SU-DHL-6 (cell line): ENCODE data around the gene SCN1A.

Source experiments
- H2AFZ ChIP-seq: fragments of 200-600 bp; sonication (generic); 2 replicates; pipeline ENCODE4 v1.6.1; 2014; ENCODE audit warnings: low read depth, mild to moderate bottlenecking, moderate library complexity, mixed read lengths, antibody characterized with exemption, low read length; ENCODE audit not compliant: severe bottlenecking
- H3F3A ChIP-seq: fragments of 200-600 bp; shearing (Covaris generic); 2 replicates; pipeline ENCODE4 v1.6.0; 2016; ENCODE audit warnings: antibody characterized with exemption, mild to moderate bottlenecking; ENCODE audit not compliant: insufficient read depth
- H3K27ac ChIP-seq: fragments of 200-600 bp; sonication (generic); 2 replicates; pipeline ENCODE4 v1.5.1; 2016; ENCODE audit warnings: low read depth, mild to moderate bottlenecking, low read length, moderate library complexity, mixed read lengths
- H3K27me3 ChIP-seq: fragments of 200-600 bp; sonication (generic), shearing (Covaris generic); 2 replicates; pipeline ENCODE4 v1.6.0; 2014; ENCODE audit warnings: mild to moderate bottlenecking, low read length
- H3K36me3 ChIP-seq: fragments of 200-600 bp; sonication (generic); 2 replicates; pipeline ENCODE4 v1.6.1; 2014; ENCODE audit warnings: mild to moderate bottlenecking, low read length, mixed read lengths
- H3K4me2 ChIP-seq: fragments of 300-600, 200-600 bp; shearing (Covaris generic), sonication (generic); 2 replicates; pipeline ENCODE4 v1.6.0; 2014; ENCODE audit warnings: low read length, low read depth, mild to moderate bottlenecking; ENCODE audit not compliant: poor library complexity, severe bottlenecking
- H3K4me3 ChIP-seq: fragments of 200-600 bp; sonication (generic); 2 replicates; pipeline ENCODE4 v1.5.1; 2014; ENCODE audit warnings: antibody characterized with exemption, low read length, mild to moderate bottlenecking, mixed read lengths; ENCODE audit not compliant: insufficient read depth, poor library complexity, severe bottlenecking
- H3K79me2 ChIP-seq: fragments of 200-600 bp; sonication (generic); 2 replicates; pipeline ENCODE4 v1.6.1; 2014; ENCODE audit warnings: mild to moderate bottlenecking, low read length, moderate library complexity; ENCODE audit not compliant: insufficient read depth
- H3K9ac ChIP-seq: fragments of 200-600 bp; sonication (generic); 2 replicates; pipeline ENCODE4 v1.7.0; 2014; ENCODE audit warnings: mild to moderate bottlenecking, low read length
- H3K9me2 ChIP-seq: fragments of 200-600 bp; sonication (generic); replicated peaks from 2 replicates; pipeline ENCODE4 v1.6.1; 2014; ENCODE audit warnings: low read length; ENCODE audit not compliant: insufficient read depth
- H3K9me3 ChIP-seq: fragments of 200-600 bp; sonication (generic); 2 replicates; pipeline ENCODE4 v1.6.1; 2014; ENCODE audit warnings: low read length, mixed read lengths; ENCODE audit not compliant: insufficient read depth
- H4K20me1 ChIP-seq: fragments of 200-600 bp; sonication (generic); 2 replicates; pipeline ENCODE4 v1.6.1; 2014; ENCODE audit warnings: low read depth, mild to moderate bottlenecking, antibody characterized with exemption, low read length, moderate library complexity, mixed read lengths
- EZH2phosphoT487 ChIP-seq: fragments of 200-600 bp; sonication (generic), shearing (Covaris generic); conservative IDR thresholded peaks from 2 replicates; pipeline ENCODE4 v1.6.1; 2018; ENCODE audit warnings: mild to moderate bottlenecking, antibody characterized with exemption, low read length, moderate library complexity, mixed read lengths
- TF ChIP-seq, protein P1 (sequence below): fragments of 200-600 bp; sonication (generic); IDR thresholded peaks from one replicate; pipeline ENCODE4 v1.5.1; 2017; ENCODE audit warnings: antibody characterized with exemption, mild to moderate bottlenecking, low read length, moderate library complexity; ENCODE audit not compliant: insufficient read depth, poor library complexity, severe bottlenecking

The SCN1A gene

DNA sequence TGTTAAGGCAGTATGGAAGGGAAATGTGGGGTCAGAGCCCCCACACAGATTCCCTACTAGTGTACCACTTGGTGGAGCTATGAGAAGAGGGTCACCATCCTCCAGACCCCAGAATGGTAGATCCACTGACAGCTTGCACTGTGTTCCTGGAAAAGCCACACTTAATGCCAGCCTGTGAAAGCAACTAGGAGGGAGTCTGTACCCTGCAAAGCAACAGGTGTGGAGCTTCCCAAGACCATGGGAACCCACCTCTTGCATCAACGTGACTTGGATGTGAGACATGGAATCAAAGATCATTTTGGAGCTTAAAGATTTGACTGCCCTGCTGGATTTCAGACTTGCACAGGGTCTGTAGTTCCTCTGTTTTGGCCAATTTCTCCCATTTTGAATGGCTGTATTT is 10.8 kb upstream of the SCN1A start:
- Histone ChIP-seq H3K79me2 (no peaks in the 10 kb centered on the region), H3K27ac (no peak overlapping the region), H3F3A (no peaks in the 10 kb centered on the region), H3K36me3 (no peaks in the 10 kb centered on the region), H2AFZ (no peak overlapping the region), H3K4me3 (no peak overlapping the region), H3K9me2 (no peaks in the 10 kb centered on the region), H3K9me3 (no peaks in the 10 kb centered on the region), H3K4me2 (no peak overlapping the region), H4K20me1 (no peaks in the 10 kb centered on the region), H3K27me3 (no peaks in the 10 kb centered on the region), H3K9ac (no peak overlapping the region)
- TF ChIP-seq, protein P1, sequence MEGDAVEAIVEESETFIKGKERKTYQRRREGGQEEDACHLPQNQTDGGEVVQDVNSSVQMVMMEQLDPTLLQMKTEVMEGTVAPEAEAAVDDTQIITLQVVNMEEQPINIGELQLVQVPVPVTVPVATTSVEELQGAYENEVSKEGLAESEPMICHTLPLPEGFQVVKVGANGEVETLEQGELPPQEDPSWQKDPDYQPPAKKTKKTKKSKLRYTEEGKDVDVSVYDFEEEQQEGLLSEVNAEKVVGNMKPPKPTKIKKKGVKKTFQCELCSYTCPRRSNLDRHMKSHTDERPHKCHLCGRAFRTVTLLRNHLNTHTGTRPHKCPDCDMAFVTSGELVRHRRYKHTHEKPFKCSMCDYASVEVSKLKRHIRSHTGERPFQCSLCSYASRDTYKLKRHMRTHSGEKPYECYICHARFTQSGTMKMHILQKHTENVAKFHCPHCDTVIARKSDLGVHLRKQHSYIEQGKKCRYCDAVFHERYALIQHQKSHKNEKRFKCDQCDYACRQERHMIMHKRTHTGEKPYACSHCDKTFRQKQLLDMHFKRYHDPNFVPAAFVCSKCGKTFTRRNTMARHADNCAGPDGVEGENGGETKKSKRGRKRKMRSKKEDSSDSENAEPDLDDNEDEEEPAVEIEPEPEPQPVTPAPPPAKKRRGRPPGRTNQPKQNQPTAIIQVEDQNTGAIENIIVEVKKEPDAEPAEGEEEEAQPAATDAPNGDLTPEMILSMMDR = no peak
- no peak for TF ChIP-seq EZH2phosphoT487

DNA sequence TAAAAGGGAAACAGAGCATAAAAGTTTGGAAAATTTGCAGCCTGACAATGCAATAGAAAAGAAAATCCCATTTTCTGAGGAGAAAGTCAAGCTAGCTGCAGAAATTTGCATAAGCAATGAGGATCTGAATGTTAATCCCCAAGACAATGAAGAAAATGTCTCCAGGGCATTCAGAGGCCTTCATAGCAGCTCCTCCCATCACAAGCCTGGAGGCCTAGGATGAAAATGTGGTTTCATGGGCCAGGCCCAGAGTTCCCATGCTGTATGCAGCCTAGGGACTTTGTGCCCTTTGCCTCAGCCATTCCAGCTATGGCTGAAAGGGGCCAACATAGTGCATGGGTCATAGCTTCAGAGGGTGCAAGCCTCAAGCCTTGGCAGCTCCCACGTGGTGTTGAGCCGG is 10.3 kb upstream of the SCN1A start:
- Histone ChIP-seq H3K4me2 (no peak overlapping the region), H3K9me2 (no peaks in the 10 kb centered on the region), H3F3A (no peaks in the 10 kb centered on the region), H3K27ac (no peak overlapping the region), H3K36me3 (no peaks in the 10 kb centered on the region), H3K9ac (no peak overlapping the region), H3K9me3 (no peaks in the 10 kb centered on the region), H3K27me3 (no peaks in the 10 kb centered on the region), H4K20me1 (no peaks in the 10 kb centered on the region), H3K4me3 (no peak overlapping the region), H2AFZ (no peak overlapping the region), H3K79me2 (no peaks in the 10 kb centered on the region)
- TF ChIP-seq, protein P1 = no peak
- TF ChIP-seq EZH2phosphoT487 = no peak

DNA sequence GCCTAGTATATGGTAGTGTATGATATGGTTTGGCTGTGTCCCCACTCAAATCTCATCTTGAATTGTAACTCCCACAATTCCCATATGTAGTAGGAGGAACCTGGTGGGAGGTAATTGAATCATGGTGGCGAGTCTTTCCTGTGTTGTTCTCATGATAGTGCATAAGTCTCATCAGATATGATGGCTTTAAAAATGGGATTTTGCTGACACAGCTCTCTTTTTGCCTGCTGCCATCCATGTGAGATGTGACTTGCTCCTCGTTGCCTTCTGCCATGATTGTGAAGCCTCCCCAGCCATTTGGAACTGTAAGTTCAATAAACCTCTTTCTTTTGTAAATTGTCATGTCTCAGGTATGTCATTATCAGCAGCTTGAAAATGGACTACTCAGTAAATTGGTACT is 9.5 kb upstream of the SCN1A start:
- Histone ChIP-seq H3F3A (no peaks in the 10 kb centered on the region), H3K9ac (no peak overlapping the region), H3K4me2 (no peak overlapping the region), H3K9me2 (no peaks in the 10 kb centered on the region), H3K27ac (no peak overlapping the region), H3K79me2 (no peaks in the 10 kb centered on the region), H3K4me3 (no peak overlapping the region), H3K36me3 (no peaks in the 10 kb centered on the region), H4K20me1 (no peaks in the 10 kb centered on the region), H3K9me3 (no peaks in the 10 kb centered on the region), H3K27me3 (no peaks in the 10 kb centered on the region), H2AFZ (no peak overlapping the region)
- TF ChIP-seq EZH2phosphoT487 = no peak
- TF ChIP-seq, protein P1 = no peak

DNA sequence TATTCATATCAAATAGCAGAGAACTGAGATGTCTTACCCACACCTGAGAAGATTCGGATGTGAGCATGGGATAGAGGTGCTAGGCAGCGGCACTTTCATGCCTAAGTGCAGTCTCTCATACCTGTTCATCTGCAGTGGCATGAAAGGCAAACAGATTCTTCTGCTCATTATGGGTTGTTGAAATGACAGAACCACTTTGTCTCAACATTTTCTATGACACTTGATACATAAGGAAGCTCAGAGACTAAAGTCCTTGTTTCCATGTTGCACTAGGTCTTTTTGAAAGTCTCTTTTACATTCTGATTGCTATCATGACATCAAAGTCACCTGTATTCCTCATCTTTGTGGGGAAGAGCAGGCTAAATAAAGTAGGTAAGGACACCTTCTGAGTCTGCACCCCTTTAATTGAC is 8.0 kb upstream of the SCN1A start:
- Histone ChIP-seq H3K79me2 (no peaks in the 10 kb centered on the region), H3K4me2 (no peak overlapping the region), H3K9me2 (no peaks in the 10 kb centered on the region), H3K27ac (no peak overlapping the region), H2AFZ (no peak overlapping the region), H3K27me3 (no peaks in the 10 kb centered on the region), H3F3A (no peaks in the 10 kb centered on the region), H3K36me3 (no peaks in the 10 kb centered on the region), H3K4me3 (no peak overlapping the region), H4K20me1 (no peaks in the 10 kb centered on the region), H3K9me3 (no peaks in the 10 kb centered on the region), H3K9ac (no peak overlapping the region)
- no peak for TF ChIP-seq EZH2phosphoT487
- TF ChIP-seq, protein P1 = no peak
